ENCODE measurements around the gene LMBR1L. TPM values are rescaled to one million over a fixed set of nuclear protein-coding genes. Genes with fewer than 3 reads are reported as not detected.

LMBR1L gene
- total and polyA plus RNA-seq, 10 of the 15 experiments (the other 5 are each of a cell fraction or from before 2014, with no cell fraction given), result 2.1 to 42.6 (median 20.0) TPM

DNA sequence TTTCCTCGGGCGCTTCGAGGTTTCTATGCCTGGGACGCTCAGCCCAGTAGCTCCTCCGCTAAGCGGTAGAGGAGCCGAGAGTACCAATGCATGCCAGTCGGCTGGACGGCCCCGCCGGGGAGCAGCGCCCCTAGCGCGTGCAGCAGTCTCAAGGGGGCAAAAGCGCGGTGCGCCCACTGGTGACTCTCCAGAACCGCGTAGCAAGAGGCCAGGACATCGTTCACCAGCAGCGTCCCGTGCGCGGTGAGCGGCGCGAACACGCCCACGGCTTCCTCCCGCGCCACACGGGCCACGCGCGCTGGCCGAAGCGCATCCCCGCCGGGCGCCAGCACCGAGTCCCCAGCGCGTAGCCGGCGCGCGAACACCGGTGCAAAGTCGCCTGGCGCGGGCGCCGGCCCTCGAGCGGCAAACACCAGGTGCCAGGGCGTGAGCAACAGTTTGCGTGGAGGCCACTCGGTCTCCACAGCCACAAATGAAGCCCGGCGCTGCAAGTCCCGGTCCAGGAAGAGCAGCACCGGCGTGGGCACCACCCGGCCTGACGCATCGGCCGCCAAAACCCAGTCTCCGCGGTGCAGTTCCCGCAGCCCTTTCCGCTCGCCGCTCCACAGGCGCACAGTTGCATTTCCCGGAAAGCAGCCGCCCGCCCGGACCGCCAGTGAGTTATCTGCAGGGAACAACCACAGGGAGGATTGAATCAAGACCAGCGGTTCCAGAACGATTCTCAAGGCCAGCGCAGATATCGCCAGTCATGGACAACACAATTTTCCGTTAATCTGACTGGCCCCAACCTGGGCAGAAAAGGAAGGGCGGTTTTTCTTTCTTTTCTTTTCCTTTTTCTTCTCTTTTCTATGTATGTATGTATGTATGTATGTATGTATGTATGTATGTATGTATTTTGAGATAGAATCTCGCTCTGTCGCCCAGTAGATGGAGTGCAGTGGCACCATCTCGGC is 20.6 kb downstream of the LMBR1L start (continued):
- TF ChIP-seq, protein P1, sequence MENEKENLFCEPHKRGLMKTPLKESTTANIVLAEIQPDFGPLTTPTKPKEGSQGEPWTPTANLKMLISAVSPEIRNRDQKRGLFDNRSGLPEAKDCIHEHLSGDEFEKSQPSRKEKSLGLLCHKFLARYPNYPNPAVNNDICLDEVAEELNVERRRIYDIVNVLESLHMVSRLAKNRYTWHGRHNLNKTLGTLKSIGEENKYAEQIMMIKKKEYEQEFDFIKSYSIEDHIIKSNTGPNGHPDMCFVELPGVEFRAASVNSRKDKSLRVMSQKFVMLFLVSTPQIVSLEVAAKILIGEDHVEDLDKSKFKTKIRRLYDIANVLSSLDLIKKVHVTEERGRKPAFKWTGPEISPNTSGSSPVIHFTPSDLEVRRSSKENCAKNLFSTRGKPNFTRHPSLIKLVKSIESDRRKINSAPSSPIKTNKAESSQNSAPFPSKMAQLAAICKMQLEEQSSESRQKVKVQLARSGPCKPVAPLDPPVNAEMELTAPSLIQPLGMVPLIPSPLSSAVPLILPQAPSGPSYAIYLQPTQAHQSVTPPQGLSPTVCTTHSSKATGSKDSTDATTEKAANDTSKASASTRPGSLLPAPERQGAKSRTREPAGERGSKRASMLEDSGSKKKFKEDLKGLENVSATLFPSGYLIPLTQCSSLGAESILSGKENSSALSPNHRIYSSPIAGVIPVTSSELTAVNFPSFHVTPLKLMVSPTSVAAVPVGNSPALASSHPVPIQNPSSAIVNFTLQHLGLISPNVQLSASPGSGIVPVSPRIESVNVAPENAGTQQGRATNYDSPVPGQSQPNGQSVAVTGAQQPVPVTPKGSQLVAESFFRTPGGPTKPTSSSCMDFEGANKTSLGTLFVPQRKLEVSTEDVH (IDR thresholded peaks at IDR 0.05; ENCODE audit: low read depth, partially characterized antibody), result no peak
- peak; percentile 49; the same call in 1 of the 2 replicates for TF ChIP-seq BACH1 (IDR thresholded peaks at IDR 0.05; ENCODE audit: borderline replicate concordance)
- no peak for TF ChIP-seq ZNF384 (IDR thresholded peaks at IDR 0.05; ENCODE audit: borderline replicate concordance, low read depth, low read length)
- no peak for TF ChIP-seq RFX5 (IDR thresholded peaks at IDR 0.05; ENCODE audit: low read depth, low read length)
- TF ChIP-seq SUPT20H (IDR thresholded peaks at IDR 0.05; ENCODE audit: borderline replicate concordance, control insufficient read depth, low read depth, low read length), result no peak
- no peak for TF ChIP-seq IKZF1 (conservative IDR thresholded peaks at IDR 0.05)
- TF ChIP-seq MEF2A (IDR thresholded peaks at IDR 0.05; ENCODE audit: insufficient read depth, low read depth, low read length), result no peak
- no peak for TF ChIP-seq YY1 (IDR thresholded peaks at IDR 0.05; ENCODE audit: low read depth, low read length)
- TF ChIP-seq HDAC2 (IDR thresholded peaks at IDR 0.05), result no peak
- TF ChIP-seq GATAD2B (conservative IDR thresholded peaks at IDR 0.05; ENCODE audit: low read depth), result 0 out of 2 replicates have a peak, but pooled peaks have one; percentile 51
- no peak for TF ChIP-seq BCL11A (IDR thresholded peaks at IDR 0.05; ENCODE audit: low read depth, low read length)

All from GM12878 (cell line).